Measurements from ENCODE around the gene OPRL1.

OPRL1 gene

GRCh38 chr20:64144144-64144912 is 64.4 kb downstream of the OPRL1 start:
- DNase-seq (ENCODE audit: low read depth), result no peak

GRCh38 chr20:64145458-64146300 is 65.8 kb downstream of the OPRL1 start:
- no peak for DNase-seq (ENCODE audit: low read depth)

- DNase-seq (ENCODE audit: low read depth), result no peak
Observed at GRCh38 chr20:64146301-64146935, 66.5 kb downstream of the OPRL1 start.

GRCh38 chr20:64146936-64147477 is 67.1 kb downstream of the OPRL1 start:
- DNase-seq (ENCODE audit: low read depth), result no peak

- no peak for DNase-seq (ENCODE audit: low read depth)
Observed at GRCh38 chr20:64148581-64148980, 68.7 kb downstream of the OPRL1 start.

- no peak for DNase-seq (ENCODE audit: low read depth)
Observed at GRCh38 chr20:64149141-64149540, 69.3 kb downstream of the OPRL1 start.

- no peak for DNase-seq (ENCODE audit: low read depth)
Observed at GRCh38 chr20:64149809-64150560, 70.1 kb downstream of the OPRL1 start.

All from stimulated activated CD8-positive, alpha-beta memory T cell treated with anti-CD3 and anti-CD28 coated beads, Interleukin-7, amount 100 ng/mL, for 24 hours (primary cell).